NCI-H2196 (cell line): ENCODE results near the gene FAM131B.

Experiments used
- DNase-seq: peaks from one replicate; lab custom pipeline; 2025; ENCODE audit not compliant: unreplicated experiment; lab: John Stamatoyannopoulos, UW

The FAM131B gene

GRCh38 chr7:143360788-143361551, 1.5 kb downstream of the FAM131B start:
- DNase-seq, result no peak

- DNase-seq, result no peak
These were observed 2.7 kb downstream of the FAM131B start for GRCh38 chr7:143359771-143360353.

GRCh38 chr7:143358626-143359025, 3.9 kb downstream of the FAM131B start:
- DNase-seq, result no peak

DNA sequence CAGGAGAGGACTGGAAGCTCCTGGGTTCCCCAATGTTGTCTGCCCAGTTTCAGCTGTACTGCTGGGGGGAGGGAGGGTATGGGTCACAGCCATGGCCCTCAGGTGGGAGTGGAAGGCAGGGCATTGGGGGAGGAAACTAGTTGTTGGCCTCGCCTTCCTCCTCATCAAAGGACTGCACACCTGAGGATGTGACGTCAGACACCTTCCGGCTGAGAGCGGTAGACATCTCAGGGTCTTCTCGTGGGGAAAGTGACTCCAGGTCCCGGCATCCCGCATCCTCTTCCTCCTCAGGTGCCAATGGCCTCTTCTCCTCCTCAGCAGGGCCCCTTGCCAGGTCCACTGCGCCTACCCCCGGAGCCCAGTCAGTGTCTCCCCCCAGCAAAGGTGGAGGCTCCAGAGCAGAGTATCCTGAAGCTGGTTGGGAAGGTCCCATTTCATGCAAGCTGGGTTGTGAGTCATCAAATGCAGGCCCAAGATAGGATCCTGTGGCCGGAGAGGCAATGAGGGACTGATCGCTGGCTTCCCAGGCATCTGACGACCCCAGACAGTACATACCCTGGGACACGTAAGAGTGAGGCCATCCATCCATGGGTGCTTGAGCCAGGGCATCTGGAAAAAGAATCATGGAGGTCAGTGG, 6.0 kb downstream of the FAM131B start:
- no peak for DNase-seq

GRCh38 chr7:143355450-143356385, 6.8 kb downstream of the FAM131B start:
- DNase-seq, result no peak

- DNase-seq, result no peak
These were observed 7.5 kb downstream of the FAM131B start for GRCh38 chr7:143354965-143355364.

GRCh38 chr7:143354376-143354775, 8.1 kb downstream of the FAM131B start:
- DNase-seq, result no peak

- DNase-seq, result no peak
These were observed 9.9 kb downstream of the FAM131B start for GRCh38 chr7:143352531-143353002.

- no peak for DNase-seq
These were observed 10.9 kb downstream of the FAM131B start for GRCh38 chr7:143351574-143351973.

GRCh38 chr7:143351060-143351459, 11.5 kb downstream of the FAM131B start:
- DNase-seq, result no peak

DNA sequence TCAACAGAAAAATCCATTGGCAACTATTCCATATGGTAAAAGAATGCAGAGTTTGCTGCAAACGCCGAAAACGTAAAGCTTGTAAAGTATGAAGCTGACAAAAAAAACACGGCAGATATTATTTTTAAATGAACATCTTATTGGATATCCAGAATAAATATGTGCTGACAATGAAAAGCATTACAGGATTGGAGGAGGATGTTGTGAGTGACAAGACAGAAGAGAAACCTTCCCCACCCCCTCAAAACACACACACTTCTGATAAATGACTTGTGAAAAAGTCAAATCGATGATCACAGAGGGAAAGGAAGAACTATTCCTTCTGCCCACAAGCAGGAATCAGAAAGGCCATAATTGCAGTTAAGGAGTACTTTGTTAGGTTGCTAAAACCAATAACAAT, 14.6 kb downstream of the FAM131B start:
- no peak for DNase-seq

GRCh38 chr7:143346018-143346417, 16.5 kb downstream of the FAM131B start:
- DNase-seq, result no peak

DNA sequence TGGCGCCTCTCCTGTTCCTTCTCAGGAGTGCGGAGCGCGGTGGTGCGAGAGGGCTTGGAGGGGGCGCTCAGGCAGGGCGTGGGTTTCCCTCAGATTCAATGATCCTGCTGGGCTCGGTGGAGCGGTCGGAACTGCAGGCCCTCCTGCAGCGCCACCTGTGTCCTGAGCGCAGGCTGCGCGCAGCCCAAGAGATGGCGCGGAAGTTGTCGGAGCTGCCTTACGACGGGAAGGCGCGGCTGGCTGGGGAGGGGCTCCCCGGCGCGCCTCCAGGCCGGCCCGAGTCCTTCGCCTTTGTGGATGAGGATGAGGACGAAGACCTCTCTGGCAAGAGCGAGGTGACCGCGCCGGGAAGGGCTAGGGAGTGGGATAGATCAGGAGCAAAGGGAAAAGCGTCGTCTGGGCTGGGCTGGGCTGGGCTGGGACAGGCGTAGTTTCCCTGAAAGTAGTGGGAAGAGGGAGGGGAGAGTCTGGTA, 17.0 kb downstream of the FAM131B start:
- DNase-seq, result no peak

GRCh38 chr7:143343596-143343995, 18.9 kb downstream of the FAM131B start:
- no peak for DNase-seq

DNA sequence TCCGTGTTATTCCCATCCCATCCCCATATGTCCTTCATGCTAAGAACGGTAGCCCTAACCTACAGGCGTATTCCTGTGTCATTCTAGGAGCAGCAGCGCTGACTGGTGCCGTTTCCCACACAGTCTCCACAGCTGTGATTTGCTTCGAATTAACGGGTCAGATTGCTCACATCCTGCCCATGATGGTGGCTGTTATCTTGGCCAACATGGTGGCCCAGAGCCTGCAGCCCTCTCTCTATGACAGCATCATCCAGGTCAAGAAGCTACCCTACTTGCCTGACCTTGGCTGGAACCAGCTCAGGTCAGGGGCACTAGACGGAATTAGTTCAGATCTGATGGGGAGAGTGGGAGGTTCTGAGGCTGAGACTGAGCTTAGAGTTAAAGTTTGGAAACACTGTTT, 20.7 kb downstream of the FAM131B start:
- no peak for DNase-seq

DNA sequence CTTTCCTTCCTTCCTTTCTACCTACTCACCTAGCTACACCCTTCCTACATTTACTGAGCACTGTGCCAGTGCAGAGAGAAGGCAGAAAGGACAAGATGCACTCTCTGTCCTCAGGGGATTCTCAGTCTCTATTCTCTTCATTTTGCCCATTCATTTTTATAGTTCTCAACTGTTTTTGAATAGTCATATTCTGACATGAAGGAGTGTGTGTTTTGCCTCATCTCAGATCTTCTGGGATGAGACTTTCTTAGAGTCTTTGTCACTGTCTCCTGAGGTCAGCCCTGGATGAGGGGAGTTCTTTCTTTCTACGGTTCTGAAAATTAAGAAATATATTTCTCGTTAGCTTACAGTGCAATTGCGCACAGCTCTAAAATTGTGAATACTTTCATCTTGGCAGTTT, 25.3 kb downstream of the FAM131B start:
- DNase-seq, result no peak

DNA sequence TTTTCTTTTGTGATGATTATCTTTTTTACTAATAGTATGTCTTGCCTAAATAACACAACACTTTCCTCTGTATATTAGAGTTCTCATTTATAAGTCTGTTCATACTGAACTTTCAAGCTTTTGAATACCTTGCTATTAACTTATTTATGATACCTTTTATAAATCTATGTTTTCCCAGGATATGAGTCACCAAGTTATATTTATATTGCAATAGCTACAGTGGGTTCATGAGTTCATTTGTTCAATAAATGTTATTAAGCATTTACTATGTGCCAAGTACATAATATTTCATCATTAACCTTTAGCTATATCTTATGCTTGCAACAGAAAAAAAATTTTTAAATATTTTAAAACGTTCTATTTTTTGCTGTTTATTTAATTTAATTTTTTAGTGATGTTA, 28.3 kb downstream of the FAM131B start:
- no peak for DNase-seq

GRCh38 chr7:143331179-143331801, 31.2 kb downstream of the FAM131B start:
- no peak for DNase-seq

GRCh38 chr7:143329471-143330170, 32.9 kb downstream of the FAM131B start:
- DNase-seq, result no peak

DNA sequence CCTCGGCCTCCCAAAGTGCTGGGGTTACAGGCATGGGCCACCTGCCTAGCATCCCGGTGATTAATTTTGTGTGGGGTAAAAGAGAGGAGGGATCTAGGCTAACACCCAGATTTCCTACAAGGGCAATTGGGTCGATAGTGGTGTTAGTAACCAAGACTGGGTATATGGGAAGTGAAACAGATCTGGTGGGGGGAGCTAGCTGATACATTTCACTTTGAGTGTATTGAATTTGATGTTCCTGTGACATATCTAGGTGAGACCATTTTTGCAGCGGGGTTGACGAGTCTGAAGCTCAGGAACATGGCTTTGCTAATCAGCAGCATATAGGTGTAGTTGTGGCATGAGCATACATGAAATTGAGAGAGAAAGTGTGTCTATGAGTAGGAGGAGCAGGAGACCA, 34.6 kb downstream of the FAM131B start:
- no peak for DNase-seq
